H1 (cell line): Measurements from ENCODE around the gene HSPA4L.

Experiments
- EZH2 ChIP-seq: fragments of 200-600 bp; sonication (generic); IDR thresholded peaks from 2 replicates; pipeline ENCODE4 v1.7.1; 2012; ENCODE audit warnings: low read depth, mild to moderate bottlenecking, moderate library complexity, low read length, inconsistent platforms; ENCODE audit not compliant: severe bottlenecking
- MAX ChIP-seq: IDR thresholded peaks from 2 replicates; pipeline ENCODE4 v1.6.1; 2012; ENCODE audit warnings: inconsistent platforms
- NANOG ChIP-seq: IDR thresholded peaks from 2 replicates; pipeline ENCODE4 v1.6.1; 2011; ENCODE audit warnings: low read length, low read depth, mild to moderate bottlenecking, inconsistent platforms; ENCODE audit not compliant: insufficient read depth, poor library complexity, severe bottlenecking
- POLR2AphosphoS5 ChIP-seq: IDR thresholded peaks from 2 replicates; pipeline ENCODE4 v1.6.1; 2011; ENCODE audit warnings: low read depth, low read length
- SIN3A ChIP-seq, 2 experiments: IDR thresholded peaks in 1 of 2; conservative IDR thresholded peaks in 1 of 2; 2 replicates each; pipeline ENCODE4 v1.6.1; 2011 to 2012; ENCODE audit warnings: low read length in 2 of 2, improper control_type of control experiment in 1 of 2, low read depth in 1 of 2, mild to moderate bottlenecking in 1 of 2
- TBP ChIP-seq: IDR thresholded peaks from 2 replicates; pipeline ENCODE4 v1.6.1; 2011; ENCODE audit warnings: low read depth, low read length, improper control_type of control experiment
- ZNF274 ChIP-seq: IDR thresholded peaks from 2 replicates; pipeline ENCODE4 v1.7.0; 2012; ENCODE audit warnings: low read length, borderline replicate concordance; ENCODE audit errors: extremely low read depth
- TF ChIP-seq, protein P1 (sequence below), 3 experiments: IDR thresholded peaks; 1 replicate in 2 of 3; 2 replicates in 1 of 3; pipeline versions ENCODE4 v1.5.1 to v1.6.1; 2011; ENCODE audit warnings: low read length in 3 of 3, mild to moderate bottlenecking in 3 of 3, inconsistent platforms in 2 of 3, low read depth in 1 of 3, moderate library complexity in 1 of 3; ENCODE audit not compliant: insufficient read depth in 1 of 3; ENCODE audit errors: control extremely low read depth in 1 of 3

GRCh38 chr4:127780598-127780997 lies 1.5 kb upstream of the HSPA4L start:
- TF ChIP-seq POLR2AphosphoS5: no peak
- no peak for TF ChIP-seq TBP
- TF ChIP-seq ZNF274: no peak
- no peak for TF ChIP-seq EZH2
- TF ChIP-seq, protein P1, sequence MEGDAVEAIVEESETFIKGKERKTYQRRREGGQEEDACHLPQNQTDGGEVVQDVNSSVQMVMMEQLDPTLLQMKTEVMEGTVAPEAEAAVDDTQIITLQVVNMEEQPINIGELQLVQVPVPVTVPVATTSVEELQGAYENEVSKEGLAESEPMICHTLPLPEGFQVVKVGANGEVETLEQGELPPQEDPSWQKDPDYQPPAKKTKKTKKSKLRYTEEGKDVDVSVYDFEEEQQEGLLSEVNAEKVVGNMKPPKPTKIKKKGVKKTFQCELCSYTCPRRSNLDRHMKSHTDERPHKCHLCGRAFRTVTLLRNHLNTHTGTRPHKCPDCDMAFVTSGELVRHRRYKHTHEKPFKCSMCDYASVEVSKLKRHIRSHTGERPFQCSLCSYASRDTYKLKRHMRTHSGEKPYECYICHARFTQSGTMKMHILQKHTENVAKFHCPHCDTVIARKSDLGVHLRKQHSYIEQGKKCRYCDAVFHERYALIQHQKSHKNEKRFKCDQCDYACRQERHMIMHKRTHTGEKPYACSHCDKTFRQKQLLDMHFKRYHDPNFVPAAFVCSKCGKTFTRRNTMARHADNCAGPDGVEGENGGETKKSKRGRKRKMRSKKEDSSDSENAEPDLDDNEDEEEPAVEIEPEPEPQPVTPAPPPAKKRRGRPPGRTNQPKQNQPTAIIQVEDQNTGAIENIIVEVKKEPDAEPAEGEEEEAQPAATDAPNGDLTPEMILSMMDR (IDR thresholded peaks at IDR 0.05; ENCODE audit: control extremely low read depth in 1 of 3, insufficient read depth in 1 of 3, low read depth in 1 of 3, low read length in 3 of 3): no peak
- TF ChIP-seq NANOG: no peak
- TF ChIP-seq SIN3A (conservative IDR thresholded peaks at IDR 0.05 in 1 of 2, IDR thresholded peaks at IDR 0.05 in 1 of 2; ENCODE audit: low read depth in 1 of 2, low read length in 2 of 2): no peak
- TF ChIP-seq MAX: no peak
